Measurements from ENCODE around the gene LDLRAP1.

LDLRAP1 gene

GRCh38 chr1:25573961-25574360 lies 30.6 kb downstream of the LDLRAP1 start:
- H3K4me3 ChIP-seq (ENCODE audit: low read depth, low read length): no peak overlapping the region
- no peak for DNase-seq (ENCODE audit: low read depth)
- TF ChIP-seq POLR2A (IDR thresholded peaks at IDR 0.05; ENCODE audit: extremely low read depth, insufficient read length): no peak
- TF ChIP-seq, protein P1, sequence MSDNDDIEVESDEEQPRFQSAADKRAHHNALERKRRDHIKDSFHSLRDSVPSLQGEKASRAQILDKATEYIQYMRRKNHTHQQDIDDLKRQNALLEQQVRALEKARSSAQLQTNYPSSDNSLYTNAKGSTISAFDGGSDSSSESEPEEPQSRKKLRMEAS (IDR thresholded peaks at IDR 0.05; ENCODE audit: low read depth, low read length): no peak
- no peak for TF ChIP-seq MYC (IDR thresholded peaks at IDR 0.05; ENCODE audit: low read depth, low read length)
- TF ChIP-seq, protein P2, sequence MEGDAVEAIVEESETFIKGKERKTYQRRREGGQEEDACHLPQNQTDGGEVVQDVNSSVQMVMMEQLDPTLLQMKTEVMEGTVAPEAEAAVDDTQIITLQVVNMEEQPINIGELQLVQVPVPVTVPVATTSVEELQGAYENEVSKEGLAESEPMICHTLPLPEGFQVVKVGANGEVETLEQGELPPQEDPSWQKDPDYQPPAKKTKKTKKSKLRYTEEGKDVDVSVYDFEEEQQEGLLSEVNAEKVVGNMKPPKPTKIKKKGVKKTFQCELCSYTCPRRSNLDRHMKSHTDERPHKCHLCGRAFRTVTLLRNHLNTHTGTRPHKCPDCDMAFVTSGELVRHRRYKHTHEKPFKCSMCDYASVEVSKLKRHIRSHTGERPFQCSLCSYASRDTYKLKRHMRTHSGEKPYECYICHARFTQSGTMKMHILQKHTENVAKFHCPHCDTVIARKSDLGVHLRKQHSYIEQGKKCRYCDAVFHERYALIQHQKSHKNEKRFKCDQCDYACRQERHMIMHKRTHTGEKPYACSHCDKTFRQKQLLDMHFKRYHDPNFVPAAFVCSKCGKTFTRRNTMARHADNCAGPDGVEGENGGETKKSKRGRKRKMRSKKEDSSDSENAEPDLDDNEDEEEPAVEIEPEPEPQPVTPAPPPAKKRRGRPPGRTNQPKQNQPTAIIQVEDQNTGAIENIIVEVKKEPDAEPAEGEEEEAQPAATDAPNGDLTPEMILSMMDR (IDR thresholded peaks at IDR 0.05; ENCODE audit: low read depth, low read length): no peak

DNA sequence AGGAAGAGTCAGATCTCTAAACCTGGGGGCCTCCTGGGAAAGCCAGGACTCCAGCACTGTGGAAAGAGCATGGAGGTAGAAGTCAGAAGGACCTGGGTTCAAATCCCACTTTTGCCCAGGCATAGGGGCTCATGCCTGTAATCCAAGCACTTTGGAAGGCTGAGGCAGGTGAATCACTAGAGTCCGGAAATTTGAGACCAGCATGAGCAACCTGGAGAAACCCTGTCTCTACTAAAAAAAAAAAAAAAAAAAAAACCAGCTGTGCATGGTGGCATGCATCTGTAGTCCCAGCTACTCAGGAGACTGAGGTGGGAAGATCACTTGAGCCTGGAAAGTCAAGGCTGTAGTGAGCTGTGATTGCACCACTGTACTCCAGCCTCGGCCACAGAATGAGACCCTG lies 31.8 kb downstream of the LDLRAP1 start:
- TF ChIP-seq MYC (IDR thresholded peaks at IDR 0.05; ENCODE audit: low read depth, low read length): no peak
- no peak for TF ChIP-seq POLR2A (IDR thresholded peaks at IDR 0.05; ENCODE audit: extremely low read depth, insufficient read length)
- TF ChIP-seq, protein P1 (IDR thresholded peaks at IDR 0.05; ENCODE audit: low read depth, low read length): no peak
- TF ChIP-seq, protein P2 (IDR thresholded peaks at IDR 0.05; ENCODE audit: low read depth, low read length): no peak
- no peak for DNase-seq (ENCODE audit: low read depth)
- no peak overlapping the region for H3K4me3 ChIP-seq (ENCODE audit: low read depth, low read length)

DNA sequence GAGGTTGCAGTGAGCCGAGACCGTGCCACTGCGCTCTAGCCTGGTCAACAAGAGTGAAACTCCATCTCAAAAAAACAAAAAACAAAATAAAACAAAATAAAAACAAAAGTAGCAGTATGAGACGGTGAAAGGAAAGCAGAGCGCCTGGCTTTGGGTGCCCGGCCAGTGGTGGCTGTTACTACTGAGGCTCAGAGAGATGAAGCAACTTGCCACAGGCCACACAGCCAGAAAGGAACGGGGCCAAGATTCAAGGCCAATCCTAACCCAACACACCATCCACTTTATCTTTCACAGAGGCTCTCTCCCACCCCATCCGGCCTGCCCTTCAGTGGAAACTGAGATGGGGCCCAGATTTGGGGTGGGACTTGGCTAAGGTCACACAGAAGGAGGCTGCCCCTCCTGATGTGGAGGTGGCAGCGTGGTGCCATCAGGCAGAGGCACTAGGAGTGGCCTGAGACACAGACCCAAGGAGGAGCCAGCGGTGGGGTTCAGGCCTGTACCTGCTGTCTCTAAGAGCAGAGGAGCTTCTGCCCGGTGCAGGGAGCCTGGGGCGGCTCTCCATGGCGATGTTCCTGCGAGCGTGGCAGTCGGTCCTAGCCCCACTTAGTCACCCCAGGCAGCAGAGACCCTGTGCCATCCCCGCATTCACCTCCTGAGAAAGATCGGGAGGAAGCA lies 33.2 kb downstream of the LDLRAP1 start:
- DNase-seq (ENCODE audit: low read depth): no peak
- H3K4me3 ChIP-seq (ENCODE audit: low read depth, low read length): no peak overlapping the region
- no peak for TF ChIP-seq MYC (IDR thresholded peaks at IDR 0.05; ENCODE audit: low read depth, low read length)
- TF ChIP-seq, protein P1 (IDR thresholded peaks at IDR 0.05; ENCODE audit: low read depth, low read length): no peak
- TF ChIP-seq, protein P2 (IDR thresholded peaks at IDR 0.05; ENCODE audit: low read depth, low read length): no peak
- TF ChIP-seq POLR2A (IDR thresholded peaks at IDR 0.05; ENCODE audit: extremely low read depth, insufficient read length): no peak

DNA sequence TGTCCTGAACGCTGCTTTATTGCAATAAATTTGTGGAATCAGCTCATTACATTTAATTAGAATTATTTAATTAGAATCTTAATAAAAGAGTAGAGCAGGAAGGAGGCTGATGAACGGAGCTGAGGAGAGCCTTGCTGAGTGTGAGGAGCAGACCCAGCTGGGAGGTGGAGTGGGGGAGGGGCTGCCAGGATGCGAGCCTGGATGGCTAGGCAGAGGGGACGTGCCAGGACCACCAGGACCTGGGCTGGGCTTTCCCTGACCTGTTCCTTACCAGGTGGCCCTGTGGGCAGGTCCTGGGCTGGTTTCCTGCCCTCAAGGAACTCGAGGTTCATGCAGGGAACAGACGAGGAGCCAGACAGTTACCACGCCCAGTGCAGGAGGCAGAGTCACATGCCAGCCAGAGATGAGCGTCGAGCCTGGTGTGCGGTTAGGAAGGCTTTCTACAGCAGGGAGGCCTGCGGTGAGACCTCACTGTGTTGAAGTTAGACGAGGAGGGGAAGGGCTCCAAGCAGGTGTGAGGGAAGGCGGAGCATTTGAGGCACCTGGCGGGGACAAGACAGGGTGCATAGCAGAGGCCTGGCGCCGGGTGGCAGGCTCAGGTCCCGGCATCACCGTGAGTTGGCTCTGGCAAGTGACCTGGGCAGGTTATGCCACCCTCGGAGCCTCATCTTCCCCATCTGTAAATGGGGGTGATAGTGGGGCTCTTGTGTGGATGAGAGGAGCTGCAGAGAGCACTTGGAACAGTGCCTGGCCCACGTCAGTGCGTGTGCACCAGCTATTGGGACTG lies 33.9 kb downstream of the LDLRAP1 start:
- H3K4me3 ChIP-seq (ENCODE audit: low read depth, low read length): no peak overlapping the region
- no peak for DNase-seq (ENCODE audit: low read depth)
- TF ChIP-seq POLR2A (IDR thresholded peaks at IDR 0.05; ENCODE audit: extremely low read depth, insufficient read length): no peak
- TF ChIP-seq, protein P2 (IDR thresholded peaks at IDR 0.05; ENCODE audit: low read depth, low read length): no peak

- TF ChIP-seq POLR2A (IDR thresholded peaks at IDR 0.05; ENCODE audit: extremely low read depth, insufficient read length) (no peak), MYC (IDR thresholded peaks at IDR 0.05; ENCODE audit: low read depth, low read length) (no peak)
- TF ChIP-seq, protein P2 (IDR thresholded peaks at IDR 0.05; ENCODE audit: low read depth, low read length): no peak
- TF ChIP-seq, protein P1 (IDR thresholded peaks at IDR 0.05; ENCODE audit: low read depth, low read length): no peak
- no peak overlapping the region for H3K4me3 ChIP-seq (ENCODE audit: low read depth, low read length)
- no peak for DNase-seq (ENCODE audit: low read depth)
Measured at GRCh38 chr1:25579292-25580252, 36.2 kb downstream of the LDLRAP1 start.

Data from NB4 (cell line).